Osteoblast (primary cell): ENCODE results near the gene NATD1. TPM values are rescaled to one million over a fixed set of nuclear protein-coding genes. Genes with fewer than 3 reads are reported as not detected.
A peak's percentile ranks its signal among the peaks of the same experiment; 100 is the strongest.

Experiments used
- DNase-seq: peaks from one replicate; pipeline ENCODE4 v3.0.0; 2011; ENCODE audit warnings: low spot score, mixed read lengths; ENCODE audit not compliant: insufficient read length; ENCODE audit errors: missing footprints
- H2AFZ ChIP-seq: 2 replicates; pipeline ENCODE4 v1.6.0; 2011; ENCODE audit warnings: mild to moderate bottlenecking, low read length
- H3K27ac ChIP-seq: 2 replicates; pipeline ENCODE4 v1.5.1; 2011; ENCODE audit warnings: mild to moderate bottlenecking, low read depth, low read length, moderate library complexity
- H3K27me3 ChIP-seq: 2 replicates; pipeline ENCODE4 v1.6.0; 2012; ENCODE audit warnings: mild to moderate bottlenecking, control low read depth, inconsistent platforms, low read length, moderate library complexity; ENCODE audit not compliant: insufficient read depth
- H3K36me3 ChIP-seq: 2 replicates; pipeline ENCODE4 v1.5.1; 2011; ENCODE audit warnings: mild to moderate bottlenecking, low read length, control low read depth, moderate library complexity; ENCODE audit not compliant: insufficient read depth
- H3K4me1 ChIP-seq: 2 replicates; pipeline ENCODE4 v1.5.1; 2011; ENCODE audit warnings: mild to moderate bottlenecking, low read length, control low read depth, moderate library complexity; ENCODE audit not compliant: insufficient read depth
- H3K4me2 ChIP-seq: 2 replicates; pipeline ENCODE4 v1.6.0; 2011; ENCODE audit warnings: mild to moderate bottlenecking, low read length; ENCODE audit not compliant: insufficient read depth
- H3K4me3 ChIP-seq: fragments of 200-600 bp; sonication (generic); 3 replicates; pipeline ENCODE4 v1.5.1; 2012; ENCODE audit warnings: mild to moderate bottlenecking, low read length, inconsistent platforms; ENCODE audit not compliant: insufficient read depth
- H3K79me2 ChIP-seq: 2 replicates; pipeline ENCODE4 v1.6.0; 2012; ENCODE audit warnings: mild to moderate bottlenecking, low read length, control low read depth, inconsistent platforms; ENCODE audit not compliant: insufficient read depth
- H3K9me3 ChIP-seq: 2 replicates; pipeline ENCODE4 v1.5.1; 2011; ENCODE audit warnings: low read depth, low read length, control low read depth
- H4K20me1 ChIP-seq: 2 replicates; pipeline ENCODE4 v1.6.0; 2012; ENCODE audit warnings: mild to moderate bottlenecking, low read length, control low read depth; ENCODE audit not compliant: insufficient read depth
- total RNA-seq: library from RNA; depleted of rRNA; stranded (reverse); fragments of >200 nt; gene quantifications from 2 replicates; pipeline ENCODE4 v1.2.3, GENCODE V29; 2012
- TF ChIP-seq, protein P1 (sequence below): IDR thresholded peaks from 2 replicates; pipeline ENCODE4 v1.5.1; 2011; ENCODE audit warnings: mild to moderate bottlenecking, low read depth, low read length, moderate library complexity; ENCODE audit errors: extremely low read depth

Gene NATD1
- total RNA-seq, 1 donor = 15.2 TPM

DNA sequence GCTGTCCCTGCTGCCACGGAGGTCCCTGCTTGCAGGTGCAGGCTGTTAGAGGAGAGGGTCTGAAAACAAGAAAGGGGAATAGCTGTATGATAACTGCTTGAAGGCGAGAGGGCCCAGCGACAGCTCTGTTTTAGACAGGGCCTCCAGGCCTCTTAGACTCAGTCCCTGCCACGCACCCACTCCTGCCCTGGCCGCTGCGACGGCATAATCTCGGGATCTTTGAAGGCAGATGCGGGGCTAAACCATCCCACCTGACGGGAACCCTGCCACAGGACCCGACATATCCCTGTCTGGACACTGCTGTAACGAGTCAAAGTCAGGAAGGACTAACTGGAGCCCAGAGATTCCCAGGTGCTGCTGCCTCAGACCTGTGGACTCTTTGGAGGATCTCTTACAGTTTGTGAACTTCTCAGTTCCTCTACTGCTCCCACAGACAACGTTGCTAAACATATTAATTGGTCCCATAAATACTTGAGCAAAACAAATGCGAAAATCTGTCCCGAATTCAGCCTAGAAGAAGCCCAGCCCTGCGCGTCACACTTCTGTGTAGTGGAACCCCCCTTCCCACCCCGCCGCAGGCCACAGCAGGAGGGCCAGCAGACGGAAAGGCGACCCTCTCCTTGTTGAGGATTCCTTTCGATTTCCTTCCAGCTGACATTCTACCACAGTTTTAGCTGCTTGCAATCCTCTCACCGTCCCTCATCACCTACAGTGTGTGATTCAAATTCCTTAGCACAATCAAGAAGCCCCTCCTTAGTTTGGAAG, 38.3 kb downstream of the NATD1 start:
- H3K4me2 ChIP-seq = peak overlapping the region; percentile 92
- DNase-seq = peak; percentile 88
- H3K4me3 ChIP-seq = peak overlapping the region; percentile 97
- H3K4me1 ChIP-seq = peaks cover 27% of the 10 kb centered on the region
- peak overlapping the region; percentile 89 for H3K27ac ChIP-seq
- TF ChIP-seq, protein P1, sequence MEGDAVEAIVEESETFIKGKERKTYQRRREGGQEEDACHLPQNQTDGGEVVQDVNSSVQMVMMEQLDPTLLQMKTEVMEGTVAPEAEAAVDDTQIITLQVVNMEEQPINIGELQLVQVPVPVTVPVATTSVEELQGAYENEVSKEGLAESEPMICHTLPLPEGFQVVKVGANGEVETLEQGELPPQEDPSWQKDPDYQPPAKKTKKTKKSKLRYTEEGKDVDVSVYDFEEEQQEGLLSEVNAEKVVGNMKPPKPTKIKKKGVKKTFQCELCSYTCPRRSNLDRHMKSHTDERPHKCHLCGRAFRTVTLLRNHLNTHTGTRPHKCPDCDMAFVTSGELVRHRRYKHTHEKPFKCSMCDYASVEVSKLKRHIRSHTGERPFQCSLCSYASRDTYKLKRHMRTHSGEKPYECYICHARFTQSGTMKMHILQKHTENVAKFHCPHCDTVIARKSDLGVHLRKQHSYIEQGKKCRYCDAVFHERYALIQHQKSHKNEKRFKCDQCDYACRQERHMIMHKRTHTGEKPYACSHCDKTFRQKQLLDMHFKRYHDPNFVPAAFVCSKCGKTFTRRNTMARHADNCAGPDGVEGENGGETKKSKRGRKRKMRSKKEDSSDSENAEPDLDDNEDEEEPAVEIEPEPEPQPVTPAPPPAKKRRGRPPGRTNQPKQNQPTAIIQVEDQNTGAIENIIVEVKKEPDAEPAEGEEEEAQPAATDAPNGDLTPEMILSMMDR = no peak
- H3K27me3 ChIP-seq = no peaks in the 10 kb centered on the region
- peaks cover 20% of the 10 kb centered on the region for H3K36me3 ChIP-seq
- H3K9me3 ChIP-seq = no peaks in the 10 kb centered on the region
- H3K79me2 ChIP-seq = peaks cover 68% of the 10 kb centered on the region
- H2AFZ ChIP-seq = peak overlapping the region; percentile 90
- H4K20me1 ChIP-seq = peaks cover 30% of the 10 kb centered on the region

DNA sequence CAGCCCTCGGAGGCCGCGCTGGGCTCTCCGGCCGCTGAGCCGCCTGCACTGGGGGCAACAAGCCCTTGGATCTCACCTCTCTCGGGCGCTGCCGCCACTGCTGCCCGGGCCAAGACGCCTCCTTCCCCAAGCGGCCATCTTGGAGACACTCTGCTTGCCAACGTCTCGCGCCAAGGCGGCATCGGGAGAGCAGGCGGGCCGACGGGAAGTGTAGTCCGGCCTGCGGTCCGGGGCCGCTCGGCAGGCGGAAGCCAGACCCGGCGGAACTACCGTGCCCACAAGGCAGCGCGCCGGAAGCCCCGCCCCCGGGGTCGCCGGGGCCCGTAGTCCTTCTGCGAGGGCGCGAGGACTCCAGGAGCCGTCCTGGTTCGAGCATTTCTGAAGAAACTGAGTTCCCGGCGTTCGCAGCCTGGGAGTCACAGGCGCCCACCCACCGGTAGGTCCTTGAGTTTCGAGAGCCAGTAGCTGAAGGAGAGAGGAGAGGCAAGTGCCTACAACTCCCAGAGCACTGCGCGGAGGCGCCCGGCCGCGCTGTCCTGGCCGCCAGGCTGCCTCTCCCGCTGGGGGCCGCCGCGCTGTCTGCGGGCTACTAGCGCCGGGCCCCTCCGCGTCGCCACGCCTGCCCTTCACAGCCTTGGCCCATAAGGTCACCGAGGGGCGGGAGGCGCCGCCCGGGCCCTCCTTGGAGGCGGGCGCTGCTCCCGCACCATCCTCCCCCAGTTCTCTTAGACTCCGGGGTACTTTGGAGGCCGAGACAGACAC, 39.0 kb downstream of the NATD1 start, which contains the start of gene TMEM11:
TMEM11 (minus strand) TSS at position 147 of the 762 bp plus-strand sequence; CDS start at position 138, 9 bp downstream.
- peak within 1 kb of the TSS; percentile 90 for H2AFZ ChIP-seq

DNA sequence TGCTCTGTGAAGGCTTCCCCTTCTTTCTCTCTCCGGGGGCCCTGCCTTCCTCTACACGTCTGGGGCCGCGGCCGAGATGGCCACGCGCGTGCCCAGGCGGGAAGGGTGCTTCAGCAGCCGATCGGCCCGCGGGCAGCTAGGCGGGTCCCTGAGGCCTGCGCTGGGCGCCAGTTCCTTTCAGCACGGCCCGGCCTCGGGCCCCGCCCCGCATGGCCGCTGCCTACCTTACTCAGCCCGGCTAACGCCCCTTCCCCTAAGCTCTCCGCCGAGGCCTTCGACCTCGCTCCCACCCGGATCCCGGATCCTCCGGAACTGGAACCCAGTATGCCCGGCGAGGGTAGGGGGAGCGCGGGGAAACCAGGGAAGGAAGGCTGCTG, 39.6 kb downstream of the NATD1 start:
- H3K4me3 ChIP-seq = peak overlapping the region; percentile 97
- H3K27ac ChIP-seq = peak overlapping the region; percentile 89
- peak overlapping the region; percentile 89 for H3K4me2 ChIP-seq
- TF ChIP-seq, protein P1 = no peak
- H2AFZ ChIP-seq = peak overlapping the region; percentile 83
- H3K4me1 ChIP-seq = peaks cover 27% of the 10 kb centered on the region
- no peaks in the 10 kb centered on the region for H3K9me3 ChIP-seq
- H3K36me3 ChIP-seq = peaks cover 22% of the 10 kb centered on the region
- H3K27me3 ChIP-seq = no peaks in the 10 kb centered on the region
- DNase-seq = peak; percentile 94
- H3K79me2 ChIP-seq = peaks cover 76% of the 10 kb centered on the region
- H4K20me1 ChIP-seq = peaks cover 37% of the 10 kb centered on the region

More for the DNA sequence above, 39.0 kb downstream of the NATD1 start, which contains the start of gene TMEM11:
- Histone ChIP-seq H3K9me3 (no peaks in the 10 kb centered on the region), H3K4me2 (peak within 1 kb of the TSS; percentile 92), H3K4me3 (peak within 1 kb of the TSS; percentile 97), H3K36me3 (peaks cover 23% of the 10 kb centered on the region), H3K4me1 (peaks cover 27% of the 10 kb centered on the region), H3K27me3 (no peaks in the 10 kb centered on the region), H3K27ac (peak within 1 kb of the TSS; percentile 89), H3K79me2 (peaks cover 75% of the 10 kb centered on the region), H4K20me1 (peaks cover 36% of the 10 kb centered on the region)
- TF ChIP-seq, protein P1 = no peak
- peak; percentile 99 for DNase-seq
